ENCODE data around the gene HOXC12.

HOXC12 gene

DNA sequence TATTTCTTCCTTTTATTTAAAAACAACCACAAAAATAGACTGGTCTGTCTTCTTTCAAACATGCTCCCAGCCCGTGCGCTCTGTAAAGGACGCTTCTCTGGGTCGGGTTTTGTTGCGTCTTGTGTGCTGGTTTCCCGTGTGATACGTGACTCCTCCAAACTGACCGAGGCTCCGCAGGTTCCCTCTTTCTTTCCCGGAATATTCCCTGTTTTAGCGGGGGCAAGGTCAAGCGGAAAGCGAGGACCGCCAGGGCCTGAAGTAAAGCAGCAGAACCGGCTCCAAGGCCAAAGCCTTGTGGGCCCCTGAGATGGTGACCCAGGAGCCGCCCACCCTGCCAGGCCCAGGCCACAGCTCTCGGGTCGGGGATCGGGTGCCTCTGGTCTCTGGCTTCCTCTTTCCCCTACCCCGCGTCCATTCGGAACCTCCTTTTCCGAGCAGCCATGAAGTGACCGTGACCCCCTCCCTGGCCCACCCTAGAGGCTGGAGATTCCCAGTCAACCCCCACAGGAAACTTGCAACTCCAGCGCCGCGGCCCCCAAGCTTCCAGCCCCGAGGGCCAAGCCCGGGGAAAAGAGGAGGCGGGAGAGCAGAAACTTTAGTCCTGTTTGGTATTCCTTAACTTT is 29.4 kb downstream of the HOXC12 start:
- DNase-seq (ENCODE audit: low read depth in 3 of 3), result no peak

DNA sequence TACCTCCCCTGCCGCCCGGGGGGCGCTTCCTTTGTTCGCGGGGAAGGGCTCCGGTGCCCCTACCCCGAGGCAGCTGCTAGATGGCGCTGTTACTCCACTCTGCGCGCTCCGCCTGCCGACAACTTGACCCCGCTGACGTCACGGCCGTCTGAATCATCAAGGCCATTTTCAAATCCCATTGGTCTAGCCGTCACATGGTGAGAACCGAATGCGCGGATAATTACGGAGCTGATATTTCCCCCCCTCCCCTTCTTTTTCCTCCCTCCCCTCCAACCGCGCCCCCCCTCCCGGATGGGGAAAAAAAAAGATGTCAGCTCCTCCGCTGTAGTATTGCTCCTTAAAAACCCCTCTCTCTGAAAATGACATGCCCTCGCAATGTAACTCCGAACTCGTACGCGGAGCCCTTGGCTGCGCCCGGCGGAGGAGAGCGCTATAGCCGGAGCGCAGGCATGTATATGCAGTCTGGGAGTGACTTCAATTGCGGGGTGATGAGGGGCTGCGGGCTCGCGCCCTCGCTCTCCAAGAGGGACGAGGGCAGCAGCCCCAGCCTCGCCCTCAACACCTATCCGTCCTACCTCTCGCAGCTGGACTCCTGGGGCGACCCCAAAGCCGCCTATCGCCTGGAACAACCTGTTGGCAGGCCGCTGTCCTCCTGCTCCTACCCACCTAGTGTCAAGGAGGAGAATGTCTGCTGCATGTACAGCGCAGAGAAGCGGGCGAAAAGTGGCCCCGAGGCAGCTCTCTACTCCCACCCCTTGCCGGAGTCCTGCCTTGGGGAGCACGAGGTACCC is 30.4 kb downstream of the HOXC12 start, which contains the start of gene HOXC10:
HOXC10 (plus strand) TSS at position 246 of the 791 bp plus-strand sequence; CDS start at position 360, 114 bp downstream.
- peak; percentile 80 to 90 (median 82) for DNase-seq (ENCODE audit: low read depth in 3 of 3)

DNA sequence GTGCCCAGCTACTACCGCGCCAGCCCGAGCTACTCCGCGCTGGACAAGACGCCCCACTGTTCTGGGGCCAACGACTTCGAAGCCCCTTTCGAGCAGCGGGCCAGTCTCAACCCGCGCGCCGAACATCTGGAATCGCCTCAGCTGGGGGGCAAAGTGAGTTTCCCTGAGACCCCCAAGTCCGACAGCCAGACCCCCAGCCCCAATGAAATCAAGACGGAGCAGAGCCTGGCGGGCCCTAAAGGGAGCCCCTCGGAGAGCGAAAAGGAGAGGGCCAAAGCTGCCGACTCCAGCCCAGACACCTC is 30.9 kb downstream of the HOXC12 start:
- DNase-seq (ENCODE audit: low read depth in 3 of 3), result no peak

DNA sequence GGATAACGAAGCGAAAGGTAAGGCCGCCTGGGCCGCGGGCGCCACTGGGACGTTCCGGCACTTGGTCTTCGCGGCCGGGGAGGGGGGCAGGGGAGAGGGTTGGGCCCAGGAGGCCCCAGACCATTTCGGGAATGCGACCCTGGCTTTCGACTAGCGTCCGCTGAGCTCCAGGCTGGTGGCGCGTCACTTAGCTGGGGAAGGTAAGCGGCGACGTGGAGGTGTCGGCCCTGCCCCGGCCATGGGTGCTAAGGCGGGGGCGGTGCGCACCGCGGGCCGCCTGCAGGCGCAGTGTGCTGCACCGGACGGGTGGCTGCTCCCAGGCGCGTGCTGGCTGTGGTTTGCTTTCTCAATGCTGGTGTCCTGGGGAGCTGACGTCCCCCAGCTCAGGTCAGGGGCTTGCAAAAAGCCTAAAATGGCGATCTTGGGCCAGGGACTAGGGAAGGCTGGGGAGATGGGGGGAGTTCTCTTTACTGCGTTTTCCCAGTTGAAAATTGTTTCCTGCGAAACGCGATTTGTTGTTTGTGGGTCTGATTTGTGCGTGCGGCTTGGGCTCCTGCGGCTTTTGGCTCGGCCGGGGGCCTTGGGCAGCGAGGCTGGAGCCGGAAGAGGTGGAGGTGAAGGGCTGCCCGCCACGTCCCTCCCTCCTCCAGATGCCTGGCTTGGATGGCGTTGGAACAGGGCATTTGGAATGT is 31.4 kb downstream of the HOXC12 start:
- no peak for DNase-seq (ENCODE audit: low read depth in 3 of 3)

DNA sequence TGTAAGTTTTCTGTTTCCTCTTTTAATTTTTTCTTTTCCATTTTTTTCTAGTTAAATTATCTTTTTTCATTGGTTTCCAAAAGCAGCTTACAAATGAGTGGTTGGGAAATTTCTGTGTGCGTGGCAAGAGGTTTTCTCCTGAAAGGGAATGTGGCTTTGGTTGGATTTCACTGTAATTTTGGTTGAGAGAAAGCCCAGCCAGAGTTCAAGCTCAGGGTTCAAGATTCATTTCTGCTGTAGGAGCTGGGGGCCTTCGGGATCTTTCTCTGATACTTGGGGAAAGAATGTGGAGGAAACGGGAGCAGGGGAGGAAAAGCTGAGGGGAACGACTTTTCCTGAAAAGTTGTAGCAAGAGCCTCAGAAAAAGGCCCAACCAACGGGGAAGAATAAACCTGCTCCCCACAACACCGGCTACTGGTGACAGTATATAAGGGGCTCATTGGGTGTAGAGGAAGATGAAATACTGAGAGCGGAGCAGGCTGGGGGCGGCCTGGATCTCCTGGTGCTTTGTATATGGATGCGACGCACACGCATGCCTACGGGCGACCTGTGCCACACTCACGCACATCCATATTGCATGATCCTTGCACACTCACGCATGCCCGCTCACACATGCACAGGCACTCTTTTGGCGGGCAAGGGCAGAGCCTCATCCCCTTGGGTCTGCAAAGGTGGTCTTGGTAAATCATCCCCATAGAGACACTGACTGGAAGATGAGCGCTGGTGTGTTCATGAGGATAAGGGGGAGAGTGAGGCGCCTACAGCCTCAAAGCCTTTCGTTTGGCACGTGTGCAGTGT is 32.2 kb downstream of the HOXC12 start:
- no peak for DNase-seq (ENCODE audit: low read depth in 3 of 3)

DNA sequence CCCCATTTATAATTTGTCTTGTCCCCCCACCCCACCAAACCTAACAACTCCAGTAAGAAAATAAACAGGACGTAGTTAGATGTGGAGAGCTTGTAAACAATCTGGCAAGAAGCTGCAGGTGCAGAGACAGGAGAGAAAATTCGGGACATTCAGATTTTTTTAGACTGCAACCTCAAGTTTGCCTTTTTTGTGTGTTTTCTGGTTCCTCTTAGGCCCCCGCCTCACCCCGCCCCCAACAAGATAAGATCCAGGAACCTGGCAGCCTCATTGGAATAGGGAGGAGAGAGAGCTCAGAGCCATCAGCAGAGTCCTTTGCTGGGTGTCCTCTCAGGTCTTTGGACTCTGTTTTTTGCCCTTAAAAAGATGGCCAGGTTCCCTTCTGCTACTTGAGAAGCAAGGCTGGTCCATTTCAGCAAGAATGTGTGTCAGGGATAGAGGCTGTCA is 33.1 kb downstream of the HOXC12 start:
- no peak for DNase-seq (ENCODE audit: low read depth in 3 of 3)

DNA sequence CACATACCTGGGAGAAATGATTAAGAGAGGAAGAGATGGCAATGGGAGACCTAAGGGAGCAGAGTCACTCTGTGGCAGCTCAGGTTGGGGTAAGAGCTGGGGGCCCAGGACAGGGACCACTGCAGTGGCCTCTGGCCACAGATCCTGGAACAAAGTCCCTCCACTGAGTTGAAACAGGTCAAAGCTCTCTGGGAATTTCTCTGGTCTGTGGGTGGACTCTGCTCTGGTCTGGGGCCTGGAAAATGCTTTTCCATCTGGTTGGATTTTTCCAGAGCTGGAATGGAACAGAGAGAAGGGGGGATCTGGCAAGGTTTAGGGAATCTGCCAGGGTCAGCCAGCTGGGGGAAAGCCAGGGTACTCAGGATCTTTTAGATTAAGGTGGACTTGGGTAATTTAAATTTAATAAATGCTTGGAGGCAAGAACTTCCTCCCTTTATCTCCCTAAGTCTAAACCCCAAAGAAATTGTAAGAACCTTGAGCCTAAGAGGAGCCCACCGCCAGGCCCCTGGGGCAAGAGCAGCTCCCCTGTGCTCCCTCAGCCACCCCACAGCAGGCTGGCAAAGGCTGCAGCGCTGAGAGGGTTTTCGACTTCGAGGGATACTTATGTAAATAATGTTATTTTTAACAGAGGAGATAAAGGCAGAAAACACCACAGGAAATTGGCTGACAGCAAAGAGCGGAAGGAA is 34.0 kb downstream of the HOXC12 start:
- no peak for DNase-seq (ENCODE audit: low read depth in 3 of 3)

DNA sequence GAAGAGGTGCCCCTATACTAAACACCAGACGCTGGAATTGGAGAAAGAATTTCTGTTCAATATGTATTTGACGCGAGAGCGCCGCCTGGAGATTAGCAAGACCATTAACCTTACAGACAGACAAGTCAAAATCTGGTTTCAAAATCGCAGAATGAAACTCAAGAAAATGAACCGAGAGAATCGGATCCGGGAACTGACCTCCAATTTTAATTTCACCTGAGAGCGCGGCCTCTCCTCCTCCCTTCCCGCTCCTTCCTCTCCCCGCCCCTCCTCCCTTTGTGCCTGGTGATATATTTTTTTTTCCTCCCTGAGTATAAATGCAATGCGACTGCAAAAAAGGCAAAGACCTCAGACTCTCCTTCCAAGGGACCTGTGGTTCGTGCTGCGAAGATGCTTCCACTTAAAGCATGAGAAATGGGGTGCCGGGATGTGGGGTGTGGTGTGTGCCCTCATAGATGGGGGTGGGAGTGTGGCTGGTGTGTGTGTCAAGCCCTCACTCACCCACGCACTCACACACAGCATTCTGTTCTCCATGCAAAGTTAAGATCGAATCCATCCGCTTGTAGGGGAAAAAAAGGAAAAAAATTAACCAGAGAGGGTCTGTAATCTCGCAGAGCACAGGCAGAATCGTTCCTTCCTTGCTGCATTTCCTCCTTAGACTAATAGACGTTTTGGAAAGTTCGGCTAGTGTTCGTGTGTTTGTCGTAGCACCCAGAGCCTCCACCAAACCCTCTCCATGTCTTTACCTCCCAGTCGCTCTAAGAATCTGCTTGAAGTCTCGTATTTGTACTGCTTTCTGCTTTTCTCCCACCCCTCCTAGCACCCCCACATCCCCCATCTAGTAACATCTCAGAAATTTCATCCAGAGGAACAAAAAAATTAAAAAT is 34.8 kb downstream of the HOXC12 start:
- no peak for DNase-seq (ENCODE audit: low read depth in 3 of 3)

DNA sequence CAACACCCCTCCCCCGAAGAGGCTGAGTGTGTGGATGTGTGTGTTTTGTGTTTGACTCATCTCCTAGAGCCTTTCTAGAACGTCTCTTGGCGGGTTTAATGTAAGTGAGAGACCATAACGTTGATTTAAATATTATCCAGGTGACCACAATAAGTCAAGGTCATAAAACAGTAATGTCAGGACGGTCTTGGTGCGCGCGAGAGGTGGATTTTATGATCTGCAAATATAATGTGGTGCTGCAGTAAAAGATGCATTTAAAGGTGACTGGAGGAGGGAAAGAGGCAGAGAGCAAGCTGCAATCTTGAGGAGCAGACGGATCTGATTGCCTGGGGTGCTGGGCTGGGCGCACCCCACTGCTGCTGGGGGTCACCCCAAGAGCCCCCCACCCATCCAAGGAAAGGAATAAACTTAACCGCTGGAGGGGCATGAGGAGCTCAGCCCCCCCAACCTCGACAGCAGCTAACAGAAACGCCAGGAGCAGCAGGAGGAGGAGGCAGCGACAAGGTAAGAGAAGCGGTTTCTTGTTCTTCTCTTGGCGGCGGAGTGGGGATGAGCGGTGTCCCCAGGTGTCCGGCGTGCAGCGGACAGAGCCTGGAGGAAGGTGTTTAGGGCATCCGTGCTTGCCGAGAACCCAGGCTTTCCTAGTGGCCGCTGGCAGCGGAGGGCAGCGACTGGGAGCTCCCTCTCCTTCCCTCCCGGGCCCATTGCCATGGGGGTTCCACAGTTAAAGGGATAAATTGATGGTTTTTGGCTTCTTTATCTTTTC is 35.8 kb downstream of the HOXC12 start:
- no peak for DNase-seq (ENCODE audit: low read depth in 3 of 3)

DNA sequence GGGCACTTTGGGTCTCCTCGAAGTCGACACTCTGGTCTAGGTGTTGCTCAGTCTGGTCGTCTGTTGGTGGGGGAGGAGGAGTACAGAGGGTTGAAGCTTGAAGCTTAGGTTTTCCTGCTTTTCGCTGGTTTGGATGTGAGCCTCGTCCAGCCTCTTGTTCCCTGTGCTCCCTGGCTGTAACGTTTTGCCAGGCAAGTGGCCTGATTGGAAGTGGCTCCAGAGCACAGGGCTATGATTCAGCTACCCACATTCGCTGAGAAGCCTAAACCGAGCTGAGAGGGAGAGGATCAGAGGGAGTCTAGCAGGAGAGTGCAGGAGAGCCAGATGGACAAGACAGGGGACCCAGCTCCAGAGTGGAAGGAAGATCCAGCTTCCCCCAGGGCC is 36.4 kb downstream of the HOXC12 start:
- DNase-seq (ENCODE audit: low read depth in 3 of 3), result no peak

DNA sequence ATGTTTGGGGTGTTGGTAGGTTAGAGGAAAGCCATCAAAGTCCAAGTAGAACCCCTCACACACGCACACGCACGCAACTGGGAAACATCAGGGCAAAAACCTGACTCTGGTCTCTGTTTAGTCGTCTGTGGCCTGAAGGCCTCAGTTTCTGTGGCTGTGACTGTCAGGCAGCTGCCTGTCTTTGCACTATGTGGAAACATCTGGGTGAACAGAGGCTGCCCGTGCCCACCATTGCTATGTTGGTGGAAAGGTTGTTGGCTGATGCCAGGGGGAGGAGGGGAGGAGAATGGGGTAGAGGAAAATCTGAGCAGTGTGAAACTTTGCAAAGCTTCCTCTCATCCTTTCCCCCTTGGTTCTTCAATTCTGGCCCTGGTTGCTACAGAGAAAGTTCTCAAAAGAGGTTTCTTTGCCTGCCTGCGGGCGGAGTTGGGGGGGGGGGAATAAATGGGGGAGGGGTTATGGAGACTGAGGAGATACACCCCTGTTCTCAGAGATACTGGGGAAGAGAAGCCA is 37.7 kb downstream of the HOXC12 start:
- DNase-seq (ENCODE audit: low read depth in 3 of 3), result no peak

DNA sequence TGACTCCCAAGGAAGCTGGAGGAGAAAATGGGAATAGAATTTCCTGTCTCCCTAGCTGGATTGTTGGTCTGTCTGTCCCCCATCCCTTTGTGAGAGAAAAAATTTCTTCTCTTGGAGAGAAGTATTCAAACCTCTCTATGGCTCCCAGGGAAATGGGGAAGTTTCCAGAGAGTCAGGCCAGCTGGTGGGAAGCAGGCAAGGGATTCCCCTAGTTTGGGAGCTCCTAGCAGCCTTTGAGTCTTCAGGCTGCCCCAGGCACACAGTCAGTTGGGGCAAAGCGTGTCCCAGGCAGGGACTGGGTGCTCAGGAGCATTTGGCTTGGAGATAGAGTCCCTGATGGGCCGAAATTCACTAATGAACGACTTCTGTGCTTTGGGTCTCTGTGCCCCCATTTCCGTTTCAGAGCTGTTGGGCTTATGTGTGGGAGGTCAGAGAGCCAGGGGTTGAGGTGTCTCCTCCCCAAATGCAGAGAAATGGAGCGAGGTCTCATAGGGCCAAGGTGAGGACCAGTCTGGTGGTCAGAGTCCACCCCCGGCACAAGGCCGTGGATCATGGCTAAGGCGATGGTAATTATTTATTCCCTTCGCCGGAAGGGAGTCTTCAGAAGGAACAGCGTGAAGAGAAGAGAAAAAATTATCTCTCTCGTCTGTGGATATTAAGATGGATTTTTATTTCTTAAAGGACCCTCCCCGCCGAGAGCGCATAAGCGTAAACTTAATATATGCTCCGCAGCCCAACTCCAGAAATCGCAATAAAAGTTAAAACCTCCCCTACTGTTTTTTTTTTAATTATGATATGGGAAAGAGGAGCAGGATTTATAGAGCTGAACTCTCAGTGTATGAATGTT is 38.7 kb downstream of the HOXC12 start:
- no peak for DNase-seq (ENCODE audit: low read depth in 3 of 3)

DNA sequence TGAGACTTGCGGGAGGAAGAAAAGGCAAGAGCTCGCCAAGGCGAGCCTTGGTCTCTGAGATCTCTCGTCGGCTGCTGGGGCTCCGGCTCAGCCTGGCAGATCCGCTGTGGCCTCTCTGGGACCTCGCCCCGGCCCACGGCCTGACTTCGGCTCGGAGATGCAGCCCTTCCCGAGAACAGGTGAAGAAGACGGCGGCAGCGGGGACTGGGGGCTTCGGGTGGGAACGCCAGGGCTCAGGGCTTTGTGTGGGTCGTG is 39.2 kb downstream of the HOXC12 start:
- DNase-seq (ENCODE audit: low read depth in 3 of 3), result no peak

DNA sequence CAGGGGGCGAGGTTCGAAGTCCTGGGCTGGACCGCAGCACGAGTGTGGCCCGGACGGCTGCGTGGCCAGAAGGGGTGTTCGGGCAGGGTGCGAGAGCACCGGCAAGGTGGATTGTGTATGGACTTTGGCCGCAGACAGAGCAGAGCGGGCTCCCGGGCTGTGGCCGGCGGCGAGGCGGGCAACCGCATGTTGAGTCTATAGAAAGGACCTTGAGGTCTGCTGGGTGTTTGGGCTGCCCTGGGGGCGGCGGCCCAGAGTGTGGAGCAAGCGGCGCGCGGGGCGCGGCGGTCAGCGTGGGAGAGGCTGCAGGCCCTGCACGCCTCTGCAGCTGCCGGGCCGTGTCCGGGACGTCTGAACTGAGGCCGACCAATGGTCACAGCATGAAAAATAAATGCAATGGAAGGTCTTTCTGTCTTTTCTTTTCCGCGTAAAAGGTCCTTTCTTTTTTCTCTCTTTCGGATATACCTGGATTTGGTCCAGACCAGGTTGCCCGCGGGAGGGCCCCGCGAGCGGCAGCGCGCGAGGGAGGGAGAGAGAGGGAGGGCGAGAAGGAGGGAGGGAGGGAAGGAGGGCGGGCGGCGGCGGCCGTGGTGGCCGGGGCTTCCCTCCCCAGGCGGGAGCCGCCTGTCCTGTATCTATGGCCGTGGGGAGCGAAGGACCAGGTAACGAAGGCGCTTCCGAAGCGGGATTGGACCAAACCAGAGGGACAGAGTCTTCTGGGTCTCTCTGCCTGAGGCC is 39.7 kb downstream of the HOXC12 start:
- DNase-seq (ENCODE audit: low read depth in 3 of 3), result no peak

DNA sequence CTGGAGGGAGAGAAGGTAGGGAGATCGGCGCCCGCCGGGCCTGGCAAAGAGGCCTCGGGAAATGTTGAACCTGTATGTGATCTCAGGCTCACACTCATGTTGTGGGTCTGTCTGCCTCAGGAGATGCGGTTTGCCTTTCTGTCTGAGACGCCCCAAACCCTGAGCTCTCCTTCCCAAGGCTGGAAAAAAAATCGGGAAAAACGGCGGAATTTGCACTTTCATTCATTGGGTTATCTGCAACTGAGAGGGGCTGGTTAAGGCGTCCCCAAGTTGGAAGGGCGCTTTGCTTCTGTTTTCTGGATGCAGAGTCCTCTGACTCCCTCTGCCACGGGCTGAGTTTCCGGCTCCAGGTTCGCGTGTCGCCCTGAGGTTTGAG is 40.3 kb downstream of the HOXC12 start:
- DNase-seq (ENCODE audit: low read depth in 3 of 3), result no peak

DNA sequence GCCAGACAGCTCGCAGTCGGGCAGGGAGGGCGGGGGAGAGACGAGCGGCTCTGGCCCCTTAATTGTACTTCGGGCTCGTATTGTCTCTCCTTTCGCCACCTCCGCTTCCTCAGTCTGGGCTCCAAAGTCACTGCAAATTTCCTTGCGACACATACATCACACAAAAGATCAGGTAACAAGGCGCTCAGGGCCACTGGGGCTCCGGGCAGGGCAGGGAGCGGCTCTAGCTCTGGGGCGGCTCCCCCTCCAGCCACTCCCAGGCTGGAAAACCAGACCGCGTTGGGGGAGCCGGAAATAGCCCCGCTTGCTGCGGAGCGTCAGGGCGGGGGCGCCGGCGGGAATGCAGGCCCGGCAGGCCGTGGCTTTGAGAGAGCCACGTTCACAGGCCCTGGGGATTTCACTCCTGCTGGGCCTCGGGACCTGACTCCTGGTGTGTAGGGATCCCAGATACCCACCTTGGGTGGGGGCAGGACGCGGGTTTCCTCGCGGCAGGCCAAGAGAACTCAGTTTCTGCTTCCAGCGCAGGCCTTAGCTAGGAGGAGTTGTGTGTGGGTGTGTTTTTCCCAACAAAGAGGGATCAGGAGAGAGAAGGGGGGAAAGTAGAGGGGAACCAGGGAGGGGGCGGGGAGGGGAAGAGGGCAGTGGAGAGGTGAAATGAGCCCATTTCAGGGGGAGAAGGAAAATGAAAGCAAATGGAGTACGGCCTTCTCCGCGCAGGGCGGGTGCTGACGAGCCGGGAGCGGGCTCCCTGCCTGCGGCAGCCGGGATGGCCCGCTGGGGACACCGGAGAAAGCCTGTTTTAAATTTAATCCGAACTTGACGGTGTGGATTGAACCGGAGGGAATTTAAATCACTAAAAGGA is 40.9 kb downstream of the HOXC12 start:
- no peak for DNase-seq (ENCODE audit: low read depth in 3 of 3)

Measured in stimulated activated CD4-positive, alpha-beta T cell treated with anti-CD3 and anti-CD28 coated beads, TNF-alpha, amount 100 ng/mL, for 48 hours (primary cell).